ENCODE results near the gene CERS3. TPM values are rescaled to one million over a fixed set of nuclear protein-coding genes. Genes with fewer than 3 reads are reported as not detected.
A peak's percentile ranks its signal among the peaks of the same experiment; 100 is the strongest.

The CERS3 gene
- total and polyA plus RNA-seq, 5 donors from 2014 or later: 0.12 to 0.17 TPM; not detected in 3

DNA sequence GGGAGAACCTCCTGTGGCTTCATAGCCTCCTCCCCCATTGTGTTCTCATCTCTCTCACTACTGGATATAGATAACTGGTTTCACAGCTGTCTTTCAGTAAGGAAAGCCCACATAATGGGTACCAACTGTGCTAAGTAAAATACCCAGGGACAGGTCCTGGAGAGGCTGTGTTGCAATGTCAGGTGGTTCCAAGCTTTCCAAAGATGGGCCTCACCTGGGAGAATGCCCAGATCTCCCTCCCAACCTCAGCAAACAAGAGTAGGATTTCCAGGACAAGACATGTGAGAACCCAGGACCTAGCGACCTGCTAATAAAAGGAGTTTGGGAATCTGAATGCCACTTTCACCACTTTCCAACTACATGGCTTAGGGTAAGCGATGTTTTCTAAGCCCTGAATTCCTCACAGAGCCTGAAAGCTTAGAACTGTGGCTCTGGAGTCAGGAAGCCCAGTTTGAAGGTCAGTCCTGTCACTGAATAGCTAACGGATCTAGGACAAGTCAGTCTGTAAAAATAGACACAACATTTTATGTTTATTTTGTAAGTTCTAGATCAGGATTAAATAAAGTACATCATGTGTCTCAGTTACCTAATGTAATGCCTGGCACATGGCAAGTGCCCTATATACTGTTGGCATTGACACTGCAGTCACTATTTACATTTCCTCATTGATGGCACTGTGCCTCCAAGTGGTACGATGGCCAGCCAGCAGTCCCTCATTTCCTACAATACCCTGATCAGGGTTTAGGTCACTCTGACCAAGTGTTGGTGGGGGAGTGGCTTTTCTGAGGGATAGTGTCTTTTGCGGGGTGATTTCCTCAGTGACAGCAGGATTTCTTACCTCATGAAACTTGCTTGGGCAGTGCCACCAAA is 11.9 kb downstream of the CERS3 start:
- H3K9me3 ChIP-seq (ENCODE audit: control insufficient read depth in 2 of 2, low read length in 2 of 2): no peaks in the 10 kb centered on the region
- peak overlapping the region in 1 of 3 donors; percentile 41 for H3K27ac Mint-ChIP-seq

DNA sequence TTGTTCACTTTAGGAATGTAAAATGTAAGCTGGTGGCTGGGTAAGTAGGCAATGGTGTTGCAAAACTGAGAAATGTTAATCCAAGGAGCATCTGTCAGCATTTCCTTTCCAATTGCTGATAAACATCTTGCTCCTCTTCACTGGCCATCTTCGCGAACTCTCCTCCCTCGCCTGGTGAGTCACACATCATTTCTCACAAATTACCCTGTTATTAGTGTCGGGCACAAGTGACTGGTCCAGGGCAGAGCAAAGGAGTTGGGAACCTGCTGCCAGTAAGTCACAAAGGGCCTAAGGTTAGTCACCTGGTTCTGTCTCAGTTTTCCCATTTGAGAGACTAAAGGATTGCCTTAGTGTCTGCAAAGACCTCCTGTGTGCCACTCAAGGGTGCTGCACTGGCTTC is 13.0 kb downstream of the CERS3 start:
- Histone ChIP-seq H3K27ac (ENCODE audit: insufficient read depth, low read length, poor library complexity, severe bottlenecking) (no peak overlapping the region), H3K4me3 (ENCODE audit: low read depth, low read length) (no peak overlapping the region), H3K4me1 (ENCODE audit: control insufficient read depth, insufficient read depth, low read length, poor library complexity, severe bottlenecking) (peaks cover 9% of the 10 kb centered on the region), H3K27me3 (ENCODE audit: control insufficient read depth, insufficient read depth, low read length) (no peaks in the 10 kb centered on the region), H3K36me3 (ENCODE audit: control insufficient read depth, insufficient read depth, low read length) (no peaks in the 10 kb centered on the region), H3K9me3 (ENCODE audit: control insufficient read depth in 2 of 2, low read length in 2 of 2) (no peaks in the 10 kb centered on the region)
- Mint-ChIP-seq H3K4me1 (peaks cover 0 to 12% (median 9%) of the 10 kb centered on the region in 4 donors), H3K27ac (peak overlapping the region in 2 of 3 donors; percentile 13 to 46), H3K4me3 (no peak overlapping the region), H3K27me3 (no peaks in the 10 kb centered on the region), H3K36me3 (no peaks in the 10 kb centered on the region), H3K9me3 (no peaks in the 10 kb centered on the region)
- no peak for DNase-seq
- no peak for ATAC-seq (ENCODE audit: low read depth in 2 of 2)

More for the DNA sequence above, 11.9 kb downstream of the CERS3 start:
- Histone ChIP-seq H3K4me1 (ENCODE audit: control insufficient read depth, insufficient read depth, low read length, poor library complexity, severe bottlenecking) (peaks cover 9% of the 10 kb centered on the region), H3K36me3 (ENCODE audit: control insufficient read depth, insufficient read depth, low read length) (no peaks in the 10 kb centered on the region), H3K27ac (ENCODE audit: insufficient read depth, low read length, poor library complexity, severe bottlenecking) (no peak overlapping the region), H3K4me3 (ENCODE audit: low read depth, low read length) (no peak overlapping the region), H3K27me3 (ENCODE audit: control insufficient read depth, insufficient read depth, low read length) (no peaks in the 10 kb centered on the region)
- peaks cover 6 to 19% (median 14%) of the 10 kb centered on the region in 4 donors for H3K4me1 Mint-ChIP-seq
- no peak overlapping the region for H3K4me3 Mint-ChIP-seq
- ATAC-seq (ENCODE audit: low read depth in 2 of 2) (no peak), DNase-seq (no peak)
- H3K9me3 Mint-ChIP-seq: no peaks in the 10 kb centered on the region
- no peaks in the 10 kb centered on the region for H3K27me3 Mint-ChIP-seq
- no peaks in the 10 kb centered on the region for H3K36me3 Mint-ChIP-seq

DNA sequence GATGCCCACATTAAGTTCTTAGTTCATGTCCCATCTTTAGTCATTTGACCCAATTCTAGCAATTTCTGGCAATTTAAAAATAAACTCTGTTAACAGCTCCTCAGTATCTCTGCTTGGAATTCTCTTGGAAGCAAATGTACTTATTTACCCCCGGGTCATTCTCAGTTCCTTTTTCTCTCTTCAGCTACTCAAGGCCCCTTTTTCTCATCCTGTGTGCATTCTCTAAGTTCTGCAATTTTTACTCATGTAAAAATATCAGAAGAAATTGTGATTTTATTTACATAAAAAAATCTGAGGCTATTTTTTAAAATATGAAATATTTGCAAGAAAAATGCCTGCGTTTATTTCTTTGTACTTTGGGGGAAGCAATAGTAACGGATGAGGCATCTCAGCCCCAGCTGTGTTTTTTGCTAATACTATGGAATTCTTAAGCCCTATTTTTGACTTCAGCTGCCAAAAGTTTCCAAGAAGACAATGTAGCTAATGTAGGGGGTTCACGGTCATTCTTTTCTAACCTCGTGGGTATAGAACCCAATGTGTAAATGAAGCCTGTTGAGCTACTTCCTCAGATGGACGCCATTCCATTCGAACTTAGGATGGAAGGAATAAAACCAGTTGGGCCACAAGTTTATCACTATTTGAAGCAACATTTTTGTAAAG is 20.0 kb downstream of the CERS3 start:
- Histone ChIP-seq H3K27ac (ENCODE audit: insufficient read depth, low read length, poor library complexity, severe bottlenecking) (no peak overlapping the region), H3K36me3 (ENCODE audit: control insufficient read depth, insufficient read depth, low read length) (no peaks in the 10 kb centered on the region), H3K9me3 (ENCODE audit: control insufficient read depth in 2 of 2, low read length in 2 of 2) (no peaks in the 10 kb centered on the region), H3K4me1 (ENCODE audit: control insufficient read depth, insufficient read depth, low read length, poor library complexity, severe bottlenecking) (no peaks in the 10 kb centered on the region), H3K4me3 (ENCODE audit: low read depth, low read length) (no peak overlapping the region), H3K27me3 (ENCODE audit: control insufficient read depth, insufficient read depth, low read length) (no peaks in the 10 kb centered on the region)
- Mint-ChIP-seq H3K27ac (no peak overlapping the region), H3K4me1 (no peaks in the 10 kb centered on the region), H3K36me3 (peaks cover 4% of the 10 kb centered on the region), H3K4me3 (no peak overlapping the region), H3K27me3 (peaks cover 4% of the 10 kb centered on the region), H3K9me3 (peaks cover 0 to 2% (median 0%) of the 10 kb centered on the region in 7 donors)
- no peak for DNase-seq
- ATAC-seq (ENCODE audit: low read depth in 2 of 2): no peak

DNA sequence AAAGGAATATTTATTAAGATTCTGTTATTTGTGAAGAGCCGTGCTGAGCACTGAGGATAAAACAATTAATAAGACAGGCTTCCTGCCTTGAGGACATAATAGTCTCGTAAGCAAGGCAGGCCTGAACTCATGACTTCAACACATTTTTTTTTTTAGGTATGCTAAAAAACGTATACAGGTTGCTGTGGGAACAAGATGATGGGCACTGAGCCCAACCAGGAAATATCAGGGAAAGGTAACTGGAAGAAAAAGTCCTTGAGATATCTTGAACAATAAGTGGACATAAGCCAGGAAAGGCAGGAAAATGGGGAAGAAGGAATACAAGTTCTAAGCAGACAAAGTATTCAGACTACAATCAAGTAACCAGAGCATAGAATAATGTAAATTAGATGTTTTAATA is 26.1 kb downstream of the CERS3 start:
- Mint-ChIP-seq H3K4me1 (no peaks in the 10 kb centered on the region), H3K27ac (no peak overlapping the region), H3K27me3 (peaks cover 4% of the 10 kb centered on the region), H3K9me3 (peaks cover 0 to 2% (median 0%) of the 10 kb centered on the region in 7 donors), H3K36me3 (peaks cover 4% of the 10 kb centered on the region), H3K4me3 (no peak overlapping the region)
- DNase-seq: no peak
- Histone ChIP-seq H3K36me3 (ENCODE audit: control insufficient read depth, insufficient read depth, low read length) (no peaks in the 10 kb centered on the region), H3K27me3 (ENCODE audit: control insufficient read depth, insufficient read depth, low read length) (no peaks in the 10 kb centered on the region), H3K4me1 (ENCODE audit: control insufficient read depth, insufficient read depth, low read length, poor library complexity, severe bottlenecking) (no peaks in the 10 kb centered on the region), H3K9me3 (ENCODE audit: control insufficient read depth in 2 of 2, low read length in 2 of 2) (no peaks in the 10 kb centered on the region), H3K27ac (ENCODE audit: insufficient read depth, low read length, poor library complexity, severe bottlenecking) (no peak overlapping the region), H3K4me3 (ENCODE audit: low read depth, low read length) (no peak overlapping the region)
- ATAC-seq (ENCODE audit: low read depth in 2 of 2): no peak

DNA sequence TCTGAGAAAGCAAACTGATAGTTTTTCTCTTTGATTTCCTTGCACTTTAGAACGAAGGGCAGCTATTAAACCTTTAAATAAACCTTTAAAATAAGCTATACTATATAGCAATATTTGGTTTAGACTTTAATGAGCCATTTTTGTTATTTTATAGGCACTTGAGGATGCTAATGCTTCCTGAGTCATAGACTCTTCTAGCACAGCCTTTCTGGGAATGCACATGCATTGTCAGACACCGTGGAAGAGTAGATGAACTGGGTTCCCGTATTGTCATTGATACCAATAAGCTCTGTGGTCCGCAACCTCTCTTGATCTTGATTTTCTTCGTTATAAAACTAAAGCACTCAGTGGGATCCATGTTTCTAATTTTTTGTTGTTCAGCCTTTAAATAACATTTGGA is 27.6 kb downstream of the CERS3 start:
- Histone ChIP-seq H3K36me3 (ENCODE audit: control insufficient read depth, insufficient read depth, low read length) (no peaks in the 10 kb centered on the region), H3K4me1 (ENCODE audit: control insufficient read depth, insufficient read depth, low read length, poor library complexity, severe bottlenecking) (no peaks in the 10 kb centered on the region), H3K27me3 (ENCODE audit: control insufficient read depth, insufficient read depth, low read length) (peaks cover 2% of the 10 kb centered on the region), H3K4me3 (ENCODE audit: low read depth, low read length) (no peak overlapping the region), H3K27ac (ENCODE audit: insufficient read depth, low read length, poor library complexity, severe bottlenecking) (no peak overlapping the region), H3K9me3 (ENCODE audit: control insufficient read depth in 2 of 2, low read length in 2 of 2) (no peaks in the 10 kb centered on the region)
- Mint-ChIP-seq H3K4me1 (no peaks in the 10 kb centered on the region), H3K27me3 (peaks cover 4% of the 10 kb centered on the region), H3K9me3 (peaks cover 0 to 2% (median 0%) of the 10 kb centered on the region in 7 donors), H3K27ac (no peak overlapping the region), H3K4me3 (no peak overlapping the region), H3K36me3 (peaks cover 4% of the 10 kb centered on the region)
- ATAC-seq (ENCODE audit: low read depth in 2 of 2) (no peak), DNase-seq (no peak)

DNA sequence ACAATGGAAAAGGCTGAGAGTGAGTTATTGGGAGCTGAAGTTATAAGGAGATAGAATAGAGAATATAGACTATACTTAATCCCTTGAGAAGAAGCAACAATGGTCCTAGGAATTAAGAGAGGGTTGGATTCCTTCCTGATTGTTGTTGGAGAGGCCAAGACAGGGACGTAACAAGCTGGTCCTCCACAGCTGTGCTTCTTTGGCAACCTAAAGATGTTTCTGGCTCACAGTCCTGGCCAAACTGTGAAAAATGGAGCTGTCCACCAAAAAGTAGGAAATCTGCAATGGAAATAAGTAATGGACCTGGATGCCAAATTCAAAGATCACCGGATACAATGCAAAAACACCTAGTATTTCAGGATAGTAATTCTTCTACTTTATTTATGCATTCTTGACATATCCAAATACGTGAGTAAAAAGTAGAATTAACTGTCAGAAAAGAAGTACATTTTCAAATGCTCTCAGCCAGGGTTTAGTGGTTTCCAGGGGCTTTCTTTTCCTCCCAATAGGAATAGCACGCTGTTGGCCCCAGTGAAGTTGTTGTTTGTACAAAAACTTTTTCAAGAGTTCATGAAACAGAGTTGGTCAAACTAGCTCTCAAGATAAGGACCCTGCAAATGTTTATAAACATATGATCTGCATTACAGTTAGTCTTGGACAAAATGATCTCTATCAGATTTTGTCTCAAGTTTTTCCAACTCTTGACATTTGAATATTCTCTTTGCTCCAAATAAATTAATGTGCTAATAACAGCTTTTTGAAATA is 28.3 kb downstream of the CERS3 start:
- peaks cover 4% of the 10 kb centered on the region for H3K36me3 Mint-ChIP-seq
- no peak overlapping the region for H3K4me3 Mint-ChIP-seq
- Histone ChIP-seq H3K36me3 (ENCODE audit: control insufficient read depth, insufficient read depth, low read length) (no peaks in the 10 kb centered on the region), H3K4me3 (ENCODE audit: low read depth, low read length) (no peak overlapping the region), H3K27ac (ENCODE audit: insufficient read depth, low read length, poor library complexity, severe bottlenecking) (no peak overlapping the region), H3K9me3 (ENCODE audit: control insufficient read depth in 2 of 2, low read length in 2 of 2) (no peaks in the 10 kb centered on the region), H3K27me3 (ENCODE audit: control insufficient read depth, insufficient read depth, low read length) (peaks cover 2% of the 10 kb centered on the region), H3K4me1 (ENCODE audit: control insufficient read depth, insufficient read depth, low read length, poor library complexity, severe bottlenecking) (no peaks in the 10 kb centered on the region)
- no peak overlapping the region for H3K27ac Mint-ChIP-seq
- peaks cover 0 to 2% (median 0%) of the 10 kb centered on the region in 7 donors for H3K9me3 Mint-ChIP-seq
- peaks cover 4% of the 10 kb centered on the region for H3K27me3 Mint-ChIP-seq
- no peaks in the 10 kb centered on the region for H3K4me1 Mint-ChIP-seq
- no peak for ATAC-seq (ENCODE audit: low read depth in 2 of 2)
- DNase-seq: no peak

DNA sequence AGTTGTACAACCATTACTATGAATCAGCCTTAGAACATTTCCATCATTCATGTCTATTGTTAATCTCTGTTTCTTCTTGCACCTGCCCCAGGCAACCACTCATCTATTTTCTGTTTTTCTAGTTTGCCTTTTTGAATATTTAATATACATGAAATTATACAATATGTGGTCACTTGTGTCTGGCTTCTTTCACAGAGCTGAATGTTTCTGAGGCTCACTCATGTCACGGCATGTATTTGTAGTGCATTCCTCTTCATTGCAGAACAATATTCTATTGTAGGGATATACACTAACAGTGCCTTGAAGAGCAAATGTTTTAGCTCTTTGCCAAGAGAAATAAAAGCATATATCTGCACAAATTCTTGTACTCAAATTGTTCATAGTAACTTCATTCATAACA is 32.9 kb downstream of the CERS3 start:
- H3K4me3 ChIP-seq (ENCODE audit: low read depth, low read length): no peak overlapping the region
- ATAC-seq (ENCODE audit: low read depth in 2 of 2) (no peak), DNase-seq (no peak)
- Mint-ChIP-seq H3K36me3 (no peaks in the 10 kb centered on the region), H3K4me1 (no peaks in the 10 kb centered on the region), H3K4me3 (no peak overlapping the region), H3K27me3 (peaks cover 13% of the 10 kb centered on the region), H3K9me3 (peaks cover 0 to 1% (median 0%) of the 10 kb centered on the region in 7 donors), H3K27ac (no peak overlapping the region)
- H3K9me3 ChIP-seq (ENCODE audit: control insufficient read depth in 2 of 2, low read length in 2 of 2): no peaks in the 10 kb centered on the region
- no peak overlapping the region for H3K27ac ChIP-seq (ENCODE audit: insufficient read depth, low read length, poor library complexity, severe bottlenecking)
- no peaks in the 10 kb centered on the region for H3K36me3 ChIP-seq (ENCODE audit: control insufficient read depth, insufficient read depth, low read length)
- H3K27me3 ChIP-seq (ENCODE audit: control insufficient read depth, insufficient read depth, low read length): peaks cover 3% of the 10 kb centered on the region
- no peaks in the 10 kb centered on the region for H3K4me1 ChIP-seq (ENCODE audit: control insufficient read depth, insufficient read depth, low read length, poor library complexity, severe bottlenecking)
